Measurements from ENCODE around the gene AKT2. TPM values are rescaled to one million over a fixed set of nuclear protein-coding genes. Genes with fewer than 3 reads are reported as not detected.

Gene AKT2
- total RNA-seq, 1 donor from 2014 or later: 197 TPM

DNA sequence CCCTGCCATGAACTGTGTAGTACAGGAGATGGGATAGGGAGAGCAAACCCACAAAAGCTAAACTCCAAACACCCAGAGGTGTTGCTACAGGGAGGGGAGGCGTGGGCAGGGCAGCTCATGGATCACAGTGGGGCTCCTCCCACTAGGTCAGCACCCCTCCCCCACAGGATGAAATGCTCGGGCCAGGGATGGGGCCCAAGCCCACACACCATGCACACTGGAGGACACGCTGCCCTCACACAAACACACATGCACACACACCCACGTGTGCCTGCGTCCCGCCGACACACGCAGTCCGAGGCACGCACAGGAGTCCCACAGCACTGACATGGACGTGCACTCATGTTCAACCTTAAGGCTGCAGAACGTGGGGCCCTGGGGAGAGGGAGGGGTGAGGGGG, 52.7 kb downstream of the AKT2 start:
- Mint-ChIP-seq H3K9me3 (ENCODE audit: unreplicated experiment) (no peaks in the 10 kb centered on the region), H3K4me3 (ENCODE audit: unreplicated experiment) (no peak overlapping the region), H3K4me1 (ENCODE audit: low read depth, unreplicated experiment) (peaks cover 5% of the 10 kb centered on the region), H3K36me3 (ENCODE audit: unreplicated experiment) (no peaks in the 10 kb centered on the region), H3K27me3 (ENCODE audit: unreplicated experiment) (peaks cover 2% of the 10 kb centered on the region), H3K27ac (ENCODE audit: unreplicated experiment) (no peak overlapping the region)
- TF ChIP-seq, protein P1, sequence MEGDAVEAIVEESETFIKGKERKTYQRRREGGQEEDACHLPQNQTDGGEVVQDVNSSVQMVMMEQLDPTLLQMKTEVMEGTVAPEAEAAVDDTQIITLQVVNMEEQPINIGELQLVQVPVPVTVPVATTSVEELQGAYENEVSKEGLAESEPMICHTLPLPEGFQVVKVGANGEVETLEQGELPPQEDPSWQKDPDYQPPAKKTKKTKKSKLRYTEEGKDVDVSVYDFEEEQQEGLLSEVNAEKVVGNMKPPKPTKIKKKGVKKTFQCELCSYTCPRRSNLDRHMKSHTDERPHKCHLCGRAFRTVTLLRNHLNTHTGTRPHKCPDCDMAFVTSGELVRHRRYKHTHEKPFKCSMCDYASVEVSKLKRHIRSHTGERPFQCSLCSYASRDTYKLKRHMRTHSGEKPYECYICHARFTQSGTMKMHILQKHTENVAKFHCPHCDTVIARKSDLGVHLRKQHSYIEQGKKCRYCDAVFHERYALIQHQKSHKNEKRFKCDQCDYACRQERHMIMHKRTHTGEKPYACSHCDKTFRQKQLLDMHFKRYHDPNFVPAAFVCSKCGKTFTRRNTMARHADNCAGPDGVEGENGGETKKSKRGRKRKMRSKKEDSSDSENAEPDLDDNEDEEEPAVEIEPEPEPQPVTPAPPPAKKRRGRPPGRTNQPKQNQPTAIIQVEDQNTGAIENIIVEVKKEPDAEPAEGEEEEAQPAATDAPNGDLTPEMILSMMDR (IDR thresholded peaks at IDR 0.05; ENCODE audit: partially characterized antibody, unreplicated experiment): no peak
- DNase-seq: no peak

DNA sequence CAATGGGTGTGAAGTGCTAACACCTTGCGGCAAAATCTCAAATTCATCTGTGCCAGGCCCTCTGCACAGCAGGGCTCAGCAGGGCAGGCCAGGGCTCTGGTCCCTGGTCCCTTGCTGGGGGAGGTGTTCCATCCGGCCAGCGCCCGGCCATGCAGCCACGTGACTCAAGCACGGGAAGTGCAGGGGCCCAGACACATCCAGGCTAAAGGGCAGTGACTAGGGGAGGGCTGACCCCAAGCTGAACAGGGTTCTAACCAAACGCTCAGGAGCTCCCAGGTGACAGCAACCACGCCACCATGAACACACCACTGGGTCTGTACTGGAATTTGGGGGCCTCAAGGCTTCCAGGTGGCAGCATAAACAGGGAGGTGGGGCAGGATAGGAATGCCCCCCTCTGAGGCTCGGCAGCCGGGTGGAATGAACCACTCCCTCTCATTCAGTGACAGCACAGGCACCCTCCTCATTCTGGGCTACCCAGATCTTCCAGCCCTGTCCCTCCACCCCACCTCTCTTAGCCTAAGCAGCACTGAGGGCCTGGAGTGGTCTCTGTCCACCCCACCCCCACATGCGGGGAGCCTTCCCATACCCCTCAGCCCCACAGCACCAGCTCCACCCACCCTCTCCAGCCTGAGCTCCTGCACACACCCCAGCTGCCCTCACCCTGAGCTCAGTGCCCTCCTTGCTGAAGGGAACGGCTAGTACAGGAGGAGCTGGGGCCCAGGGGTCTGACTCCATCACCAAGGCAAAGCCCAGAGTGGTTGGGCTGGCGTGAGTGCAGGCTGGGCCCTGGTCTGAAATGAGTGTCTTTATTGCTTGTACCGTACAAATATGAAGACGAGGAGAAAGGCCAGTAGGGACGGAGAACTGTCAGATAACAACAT, 53.4 kb downstream of the AKT2 start:
- no peaks in the 10 kb centered on the region for H3K36me3 Mint-ChIP-seq (ENCODE audit: unreplicated experiment)
- H3K4me3 Mint-ChIP-seq (ENCODE audit: unreplicated experiment): no peak overlapping the region
- H3K9me3 Mint-ChIP-seq (ENCODE audit: unreplicated experiment): no peaks in the 10 kb centered on the region
- H3K4me1 Mint-ChIP-seq (ENCODE audit: low read depth, unreplicated experiment): peaks cover 5% of the 10 kb centered on the region
- DNase-seq: no peak
- TF ChIP-seq, protein P1 (IDR thresholded peaks at IDR 0.05; ENCODE audit: partially characterized antibody, unreplicated experiment): no peak
- peaks cover 8% of the 10 kb centered on the region for H3K27me3 Mint-ChIP-seq (ENCODE audit: unreplicated experiment)
- no peak overlapping the region for H3K27ac Mint-ChIP-seq (ENCODE audit: unreplicated experiment)

DNA sequence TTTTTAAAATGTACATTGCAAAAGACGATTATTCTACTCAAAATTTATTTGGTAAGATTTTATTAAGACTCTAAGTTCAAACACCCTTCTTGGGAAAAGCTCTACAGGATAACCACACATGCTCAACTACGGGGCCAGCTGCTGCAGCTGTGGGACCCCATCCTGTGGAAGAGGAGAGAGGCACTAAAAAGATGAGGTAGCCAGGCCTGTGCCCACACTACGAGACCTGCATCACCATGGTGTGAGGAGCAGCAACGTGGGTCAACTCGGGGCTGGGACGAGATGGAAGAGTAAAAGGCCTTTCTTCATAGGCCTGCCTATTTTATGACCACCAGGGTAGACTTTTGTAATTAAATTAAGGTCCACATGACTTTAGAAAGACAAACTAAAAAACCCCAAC, 54.1 kb downstream of the AKT2 start:
- Mint-ChIP-seq H3K9me3 (ENCODE audit: unreplicated experiment) (no peaks in the 10 kb centered on the region), H3K4me1 (ENCODE audit: low read depth, unreplicated experiment) (peaks cover 5% of the 10 kb centered on the region)
- TF ChIP-seq, protein P1 (IDR thresholded peaks at IDR 0.05; ENCODE audit: partially characterized antibody, unreplicated experiment): no peak

DNA sequence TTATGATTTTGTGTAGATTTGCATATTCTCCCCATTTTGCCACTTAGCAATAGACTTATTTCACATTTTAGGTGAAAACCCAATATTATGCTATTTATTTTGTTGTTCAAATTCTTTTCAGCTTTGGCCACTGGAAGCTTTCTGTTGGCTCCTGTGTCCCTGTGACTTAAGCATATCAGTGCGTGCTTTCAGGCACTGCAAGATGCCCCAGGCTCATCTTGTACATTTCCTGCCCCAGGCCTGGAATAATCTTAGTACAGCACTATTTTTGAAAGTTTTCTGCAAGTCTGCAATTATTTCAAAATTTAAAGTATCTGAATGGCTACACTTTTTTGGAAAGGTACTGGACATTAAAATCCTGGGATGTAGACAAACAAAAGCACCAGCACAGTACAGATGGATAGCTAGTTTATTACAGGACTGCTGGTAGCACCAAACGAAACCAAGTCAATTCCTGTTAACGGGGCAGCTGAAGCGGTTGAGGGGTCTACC, 55.2 kb downstream of the AKT2 start:
- Mint-ChIP-seq H3K36me3 (ENCODE audit: unreplicated experiment) (peaks cover 6% of the 10 kb centered on the region), H3K9me3 (ENCODE audit: unreplicated experiment) (peaks cover 4% of the 10 kb centered on the region), H3K4me3 (ENCODE audit: unreplicated experiment) (no peak overlapping the region), H3K27me3 (ENCODE audit: unreplicated experiment) (peaks cover 18% of the 10 kb centered on the region), H3K4me1 (ENCODE audit: low read depth, unreplicated experiment) (peaks cover 8% of the 10 kb centered on the region), H3K27ac (ENCODE audit: unreplicated experiment) (no peak overlapping the region)
- DNase-seq: no peak
- TF ChIP-seq, protein P1 (IDR thresholded peaks at IDR 0.05; ENCODE audit: partially characterized antibody, unreplicated experiment): no peak

More for the DNA sequence above, 54.1 kb downstream of the AKT2 start:
- no peak for DNase-seq
- Mint-ChIP-seq H3K27me3 (ENCODE audit: unreplicated experiment) (peaks cover 12% of the 10 kb centered on the region), H3K27ac (ENCODE audit: unreplicated experiment) (peak overlapping the region; percentile 16), H3K4me3 (ENCODE audit: unreplicated experiment) (peak overlapping the region; percentile 18), H3K36me3 (ENCODE audit: unreplicated experiment) (no peaks in the 10 kb centered on the region)

DNA sequence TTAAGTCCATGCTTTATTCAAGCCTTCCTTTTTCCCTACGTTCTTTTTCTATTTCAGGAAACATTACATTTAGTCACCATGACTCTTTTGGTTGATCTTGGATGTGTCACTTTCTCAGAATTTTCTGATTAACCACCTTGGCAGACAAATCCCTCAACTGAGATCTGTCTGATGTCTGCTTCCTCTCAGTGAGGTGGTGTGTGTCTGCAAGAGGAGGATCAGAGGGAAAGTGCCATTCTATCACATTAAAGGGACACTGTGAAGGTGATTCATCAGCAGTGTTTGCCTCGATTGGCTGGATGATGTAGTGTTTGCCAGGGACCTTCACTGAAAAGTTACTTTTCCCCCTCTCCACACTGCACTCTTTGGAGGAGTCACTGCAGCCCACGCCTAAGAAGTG, 55.7 kb downstream of the AKT2 start:
- H3K27ac Mint-ChIP-seq (ENCODE audit: unreplicated experiment): no peak overlapping the region
- H3K36me3 Mint-ChIP-seq (ENCODE audit: unreplicated experiment): peaks cover 9% of the 10 kb centered on the region
- H3K4me3 Mint-ChIP-seq (ENCODE audit: unreplicated experiment): no peak overlapping the region
- TF ChIP-seq, protein P1 (IDR thresholded peaks at IDR 0.05; ENCODE audit: partially characterized antibody, unreplicated experiment): no peak
- DNase-seq: no peak
- H3K4me1 Mint-ChIP-seq (ENCODE audit: low read depth, unreplicated experiment): peaks cover 8% of the 10 kb centered on the region
- peaks cover 21% of the 10 kb centered on the region for H3K27me3 Mint-ChIP-seq (ENCODE audit: unreplicated experiment)
- H3K9me3 Mint-ChIP-seq (ENCODE audit: unreplicated experiment): peaks cover 4% of the 10 kb centered on the region

Data from glutamatergic neuron (in vitro differentiated cells).